MG63 (cell line): ENCODE measurements around the gene TUBA3E. TPM values are rescaled to one million over a fixed set of nuclear protein-coding genes. Genes with fewer than 3 reads are reported as not detected.
"Not testable (repeated sequence)": the region's sequence is repeated elsewhere in the genome, so short reads cannot be mapped to it uniquely, and the experiment has no call there.

Source experiments
- DNase-seq: peaks from one replicate; pipeline ENCODE4 v3.0.0-alpha.2; 2020
- H3K27me3 ChIP-seq: fragments of 250-450 bp; sonication (Bioruptor Pico); 2 replicates; pipeline ENCODE4 v1.5.1; 2020; ENCODE audit warnings: mild to moderate bottlenecking, moderate library complexity
- H3K36me3 ChIP-seq: fragments of 250-450 bp; sonication (Bioruptor Pico); 2 replicates; pipeline ENCODE4 v1.5.1; 2020; ENCODE audit warnings: mild to moderate bottlenecking, moderate library complexity
- H3K4me3 ChIP-seq: fragments of 250-450 bp; sonication (Bioruptor Pico); 2 replicates; pipeline ENCODE4 v1.5.1; 2020; ENCODE audit warnings: mild to moderate bottlenecking, moderate library complexity
- H3K9me3 ChIP-seq: fragments of 250-450 bp; sonication (Bioruptor Pico); 2 replicates; pipeline ENCODE4 v1.5.1; 2020; ENCODE audit warnings: mild to moderate bottlenecking, moderate library complexity
- total RNA-seq: library from RNA; depleted of rRNA; stranded (reverse); fragments of >200 nt; shearing (Covaris generic); gene quantifications from 2 replicates; pipeline ENCODE4 v1.2.3, GENCODE V29; 2014; ENCODE audit warnings: low replicate concordance

Gene TUBA3E
- total RNA-seq, 1 experiment from 2014 or later: not detected

DNA sequence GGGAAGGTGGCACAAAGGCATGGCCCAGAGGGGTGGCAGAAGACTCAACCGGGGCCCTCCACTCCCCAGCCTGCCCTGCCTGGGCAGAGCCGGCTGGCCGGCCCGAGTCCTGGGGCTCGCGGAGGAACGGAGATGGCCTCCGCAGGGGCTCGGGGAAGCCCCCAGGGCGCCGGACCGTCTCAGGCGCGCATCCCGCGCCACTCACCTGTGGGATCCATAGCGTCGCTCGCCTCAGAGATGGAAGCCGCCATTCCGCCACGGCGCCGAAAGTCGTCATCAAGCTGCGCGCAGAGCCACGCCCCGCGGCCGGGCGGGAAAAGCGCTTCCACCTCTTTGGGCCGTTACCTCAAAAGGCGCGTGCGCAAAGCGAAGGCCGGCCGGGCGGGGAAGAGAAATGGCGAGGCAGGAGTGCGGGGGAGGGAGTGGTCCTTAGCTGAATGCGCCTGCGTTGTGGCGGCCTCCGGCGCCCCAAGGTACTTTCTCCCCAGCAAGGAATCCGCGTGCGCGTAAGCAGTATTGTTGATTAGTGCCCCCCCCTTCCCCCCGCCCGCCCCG is 16.8 kb downstream of the TUBA3E start, which contains the start of gene SMPD4:
Gene SMPD4, minus strand, starts transcription at position 278 of the 555 bp plus-strand sequence. CDS start 5,010 bp downstream, outside the sequence.
- H3K36me3 ChIP-seq: peaks cover 22% of the 10 kb centered on the region
- peak; percentile 95 for DNase-seq
- H3K4me3 ChIP-seq: peak within 1 kb of the TSS; percentile 70
- H3K27me3 ChIP-seq: no peaks in the 10 kb centered on the region
- H3K9me3 ChIP-seq: no peaks in the 10 kb centered on the region

DNA sequence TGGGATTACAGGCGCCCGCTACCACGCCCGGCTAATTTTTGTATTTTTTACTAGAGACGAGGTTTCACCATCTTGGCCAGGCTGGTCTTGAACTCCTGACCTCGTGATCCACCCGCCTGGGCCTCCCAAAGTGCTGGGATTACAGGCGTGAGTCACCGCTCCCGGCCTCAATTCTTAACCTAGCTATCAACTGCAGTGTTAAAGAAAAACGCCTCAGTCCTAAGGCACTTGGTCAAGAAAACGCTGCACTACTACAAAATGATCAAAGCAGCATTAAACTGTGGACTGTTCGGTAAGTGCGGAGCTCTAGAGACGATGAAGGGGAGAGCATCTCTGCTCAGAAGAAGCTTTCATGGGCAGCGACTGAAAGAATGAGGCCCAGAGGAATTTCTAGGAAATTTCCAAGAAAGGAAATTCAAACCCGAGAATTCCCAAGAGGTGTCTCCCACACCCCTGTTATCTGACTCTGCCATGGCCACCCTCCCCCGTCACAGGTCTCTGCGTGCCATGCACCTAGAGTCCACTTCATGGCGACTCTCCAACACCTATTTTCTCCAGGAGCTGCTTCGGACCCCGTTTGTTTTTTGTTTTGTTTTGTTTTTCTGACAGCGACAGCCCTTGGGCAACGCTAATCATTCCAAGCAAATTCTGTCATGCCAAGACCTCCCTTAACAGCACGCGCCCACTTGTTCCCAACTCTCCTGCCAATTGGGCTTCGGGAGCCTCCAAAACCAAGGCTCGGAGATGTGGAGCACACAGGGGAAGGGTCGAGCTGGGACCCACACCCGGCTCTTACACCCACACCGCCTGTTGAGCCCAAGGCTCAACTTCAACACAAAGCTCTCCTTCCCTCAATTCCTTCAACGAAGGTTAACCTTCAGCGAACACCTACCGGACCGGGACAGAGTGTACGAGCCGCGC is 17.6 kb downstream of the TUBA3E start:
- H3K9me3 ChIP-seq, H3K27me3 ChIP-seq: not testable (repeated sequence)
- DNase-seq: peak; percentile 44

DNA sequence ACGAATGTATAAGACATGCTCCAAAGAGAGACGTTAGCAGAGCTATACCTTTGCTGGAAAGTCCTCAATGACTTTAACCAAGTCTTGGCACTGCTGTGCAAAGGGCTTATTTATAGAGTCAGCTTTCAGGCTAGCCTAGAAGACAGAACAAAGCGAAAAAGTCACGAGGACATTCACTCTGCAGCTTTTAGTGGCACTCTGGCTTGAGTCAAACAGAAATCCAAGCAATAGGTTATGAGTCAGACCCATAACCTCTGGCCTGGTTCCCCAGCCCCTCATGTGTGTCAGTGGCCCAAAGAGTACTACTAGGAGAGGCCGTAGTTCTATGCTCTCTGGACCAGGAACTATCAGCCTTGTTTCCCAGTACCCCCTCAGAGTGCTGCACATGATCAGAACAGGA is 23.4 kb downstream of the TUBA3E start:
- H3K36me3 ChIP-seq: peaks cover 16% of the 10 kb centered on the region
- not testable (repeated sequence) for DNase-seq, H3K9me3 ChIP-seq

More for the DNA sequence above, 17.6 kb downstream of the TUBA3E start:
- Histone ChIP-seq H3K4me3 (peak overlapping the region; percentile 70), H3K36me3 (peaks cover 22% of the 10 kb centered on the region)

DNA sequence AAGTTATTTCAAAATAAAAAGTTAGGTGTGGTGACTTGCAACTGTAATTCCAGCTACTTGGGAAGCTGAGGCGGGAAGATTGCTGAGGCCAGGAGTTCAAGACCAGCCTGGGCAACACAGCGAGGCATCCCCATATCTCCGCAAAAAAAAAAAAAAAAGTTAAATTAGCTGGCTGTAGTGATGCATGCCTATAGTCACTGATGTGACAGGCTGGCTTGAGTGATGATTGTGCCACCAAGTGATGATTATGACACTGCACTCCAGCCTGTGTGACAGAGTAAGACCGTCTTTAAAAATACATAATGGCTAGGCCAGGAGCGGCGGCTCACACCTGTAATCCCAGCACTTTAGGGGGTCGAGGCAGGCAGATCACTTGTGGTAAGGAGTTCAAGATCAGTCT is 28.3 kb downstream of the TUBA3E start:
- Histone ChIP-seq H3K36me3 (peaks cover 15% of the 10 kb centered on the region), H3K4me3 (no peak overlapping the region), H3K9me3 (no peaks in the 10 kb centered on the region), H3K27me3 (no peaks in the 10 kb centered on the region)
- no peak for DNase-seq

More for the DNA sequence above, 23.4 kb downstream of the TUBA3E start:
- not testable (repeated sequence) for H3K4me3 ChIP-seq, H3K27me3 ChIP-seq

DNA sequence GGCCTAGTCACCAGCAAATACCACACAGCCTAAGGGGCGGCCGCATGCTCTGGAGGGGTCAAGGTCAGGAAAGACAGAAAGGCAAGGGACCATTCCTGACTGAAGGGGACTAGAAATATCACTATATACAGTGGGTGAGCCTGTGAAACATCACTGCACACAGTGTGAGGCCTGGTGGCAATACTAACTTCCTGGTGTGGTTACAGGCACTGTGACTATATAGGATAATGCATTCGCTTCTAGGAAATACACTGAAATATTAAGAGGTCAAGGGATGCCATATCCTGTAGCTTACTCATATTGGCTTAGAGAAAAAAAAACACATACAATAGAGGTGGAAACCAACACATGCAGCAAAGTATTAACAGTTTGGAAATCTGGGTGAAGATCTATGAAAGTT is 29.1 kb downstream of the TUBA3E start:
- peaks cover 13% of the 10 kb centered on the region for H3K36me3 ChIP-seq
- not testable (repeated sequence) for H3K4me3 ChIP-seq, H3K27me3 ChIP-seq, DNase-seq, H3K9me3 ChIP-seq

DNA sequence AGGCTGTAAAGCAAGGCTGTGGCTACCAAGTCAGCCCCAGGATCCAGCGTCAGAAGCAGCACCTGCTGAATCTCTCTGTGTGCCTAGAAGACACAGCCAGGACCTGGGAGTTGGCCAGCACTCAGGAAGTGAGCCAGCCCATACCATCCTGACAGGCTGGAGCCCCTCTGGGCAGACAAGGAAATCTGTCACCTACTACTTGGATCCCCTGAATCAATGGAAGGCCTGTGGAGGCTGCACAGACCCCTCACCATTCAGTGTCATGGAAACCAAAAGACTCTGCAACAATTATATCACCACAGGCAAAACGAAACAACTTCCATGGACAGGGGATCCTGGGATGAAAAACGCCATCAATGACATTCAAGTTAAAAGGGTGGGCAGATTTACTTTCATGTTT is 31.6 kb downstream of the TUBA3E start:
- not testable (repeated sequence) for H3K4me3 ChIP-seq, H3K9me3 ChIP-seq, H3K27me3 ChIP-seq, DNase-seq
- H3K36me3 ChIP-seq: peaks cover 14% of the 10 kb centered on the region

DNA sequence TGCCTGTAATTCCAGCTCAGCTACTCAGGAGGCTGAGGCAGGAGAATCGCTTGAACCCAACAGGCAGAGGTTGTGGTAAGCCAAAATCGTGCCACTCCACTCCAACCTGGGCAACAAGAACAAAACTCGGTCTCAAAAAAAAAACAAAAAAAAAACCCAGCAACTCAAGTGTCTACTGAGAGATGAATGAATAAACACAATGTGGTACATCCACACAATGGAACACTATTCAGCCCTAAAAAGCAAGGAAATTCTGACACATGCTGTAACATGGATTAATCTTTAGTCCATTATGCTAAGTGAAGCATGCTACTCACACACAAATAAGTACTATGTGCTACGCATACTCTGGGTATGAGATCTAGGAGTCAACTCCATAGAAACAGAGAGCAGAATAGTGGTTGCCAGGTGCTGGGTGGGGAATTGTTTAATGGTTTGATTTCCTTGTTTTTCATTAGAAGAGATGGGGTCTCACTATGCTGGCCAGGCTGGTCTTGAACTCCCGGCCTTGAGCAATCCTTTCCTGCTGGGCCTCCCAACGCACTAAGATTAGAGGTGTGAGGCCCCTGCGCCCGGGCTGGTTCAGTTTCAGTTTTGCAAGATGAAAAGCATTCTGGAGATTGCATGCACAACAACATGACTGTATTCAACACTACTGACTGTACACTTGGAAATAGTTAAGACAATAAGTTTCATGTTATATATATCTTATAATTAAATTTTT is 32.8 kb downstream of the TUBA3E start:
- DNase-seq: no peak
- H3K27me3 ChIP-seq: no peaks in the 10 kb centered on the region
- no peaks in the 10 kb centered on the region for H3K9me3 ChIP-seq
- H3K36me3 ChIP-seq: peaks cover 14% of the 10 kb centered on the region
- H3K4me3 ChIP-seq: no peak overlapping the region

DNA sequence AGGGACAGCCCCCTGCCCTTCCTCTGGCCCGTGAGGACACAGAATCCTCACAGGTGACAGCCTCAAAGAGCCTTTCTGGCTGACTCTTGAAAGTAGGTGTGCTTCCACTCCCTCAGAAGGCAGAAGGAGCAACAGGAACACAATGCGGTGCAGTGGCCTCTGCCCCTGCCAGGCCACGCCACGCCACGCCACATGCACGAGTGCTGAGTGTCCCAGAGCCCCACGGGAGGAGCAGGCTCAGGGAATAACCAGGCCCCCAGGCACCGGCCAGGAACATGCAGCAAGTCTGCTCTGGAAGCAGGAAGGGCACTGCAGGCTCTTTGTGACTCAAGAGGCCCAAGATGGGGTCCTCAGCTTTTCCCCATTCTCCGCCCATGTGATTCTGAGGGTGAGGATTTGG is 35.3 kb downstream of the TUBA3E start:
- DNase-seq: no peak
- Histone ChIP-seq H3K27me3 (no peaks in the 10 kb centered on the region), H3K9me3 (no peaks in the 10 kb centered on the region), H3K36me3 (peaks cover 14% of the 10 kb centered on the region), H3K4me3 (no peak overlapping the region)

DNA sequence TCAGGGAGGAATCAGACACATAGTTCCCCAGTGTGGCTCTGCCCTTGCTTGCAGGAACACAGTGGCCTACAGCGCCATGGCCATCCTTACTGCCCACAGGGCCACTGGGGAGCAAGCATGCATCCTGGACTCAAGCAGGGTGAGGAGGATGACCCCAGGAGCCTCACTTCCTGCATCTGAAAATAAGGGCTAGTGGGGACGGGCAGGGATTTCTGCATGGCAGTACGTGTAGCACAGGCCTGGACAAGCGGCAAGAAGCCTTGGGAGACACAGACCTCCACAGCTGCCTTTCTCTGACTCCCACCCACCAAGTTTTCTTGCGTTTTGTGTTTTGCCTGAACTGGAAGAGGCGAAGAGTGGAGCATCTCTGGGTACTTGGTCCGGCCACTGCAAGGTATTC is 35.8 kb downstream of the TUBA3E start:
- H3K27me3 ChIP-seq, H3K4me3 ChIP-seq, H3K9me3 ChIP-seq, DNase-seq: not testable (repeated sequence)
- peaks cover 14% of the 10 kb centered on the region for H3K36me3 ChIP-seq

DNA sequence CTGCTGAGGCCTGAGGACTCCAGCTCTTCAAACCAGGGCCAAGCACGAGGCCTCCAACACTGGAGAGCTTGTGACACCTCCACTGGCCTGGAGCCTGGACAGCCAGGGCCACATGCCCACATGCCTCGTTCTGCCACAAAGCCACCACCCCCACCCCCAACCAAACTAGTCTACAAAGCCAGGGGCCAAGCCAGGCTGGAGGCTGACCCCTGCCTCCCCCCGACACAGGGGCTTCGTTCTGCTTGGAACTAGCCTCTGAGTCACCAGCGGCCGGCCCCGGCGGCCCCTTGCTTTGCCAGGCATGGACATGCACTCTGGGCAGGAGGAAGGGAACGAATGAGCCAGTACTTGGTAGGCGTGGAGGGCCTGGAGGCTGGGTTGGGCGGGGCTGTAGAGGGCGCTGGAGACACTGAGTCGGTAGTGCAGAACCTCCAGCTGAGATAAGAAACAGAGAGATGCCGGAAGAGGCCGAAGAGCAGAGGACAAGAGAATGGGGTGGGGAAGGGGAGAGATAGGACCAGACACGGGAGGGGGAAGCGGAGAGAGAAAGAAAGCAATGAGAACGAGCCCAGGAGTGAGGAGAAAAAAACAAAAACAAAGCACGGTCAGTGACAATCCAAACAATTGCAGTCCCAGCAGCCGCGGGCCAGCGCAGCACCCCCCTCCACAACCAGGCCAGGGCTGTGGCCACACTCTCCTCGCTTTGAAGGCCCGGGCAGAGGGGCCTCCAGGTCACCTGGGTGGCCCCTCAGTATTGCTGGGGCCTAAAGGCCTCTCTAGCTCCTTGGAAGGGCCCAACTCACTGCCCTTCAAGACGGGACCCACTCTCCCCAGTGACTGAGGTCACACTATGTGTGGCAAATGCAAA is 37.2 kb downstream of the TUBA3E start:
- DNase-seq, H3K27me3 ChIP-seq: not testable (repeated sequence)
- peaks cover 13% of the 10 kb centered on the region for H3K36me3 ChIP-seq

DNA sequence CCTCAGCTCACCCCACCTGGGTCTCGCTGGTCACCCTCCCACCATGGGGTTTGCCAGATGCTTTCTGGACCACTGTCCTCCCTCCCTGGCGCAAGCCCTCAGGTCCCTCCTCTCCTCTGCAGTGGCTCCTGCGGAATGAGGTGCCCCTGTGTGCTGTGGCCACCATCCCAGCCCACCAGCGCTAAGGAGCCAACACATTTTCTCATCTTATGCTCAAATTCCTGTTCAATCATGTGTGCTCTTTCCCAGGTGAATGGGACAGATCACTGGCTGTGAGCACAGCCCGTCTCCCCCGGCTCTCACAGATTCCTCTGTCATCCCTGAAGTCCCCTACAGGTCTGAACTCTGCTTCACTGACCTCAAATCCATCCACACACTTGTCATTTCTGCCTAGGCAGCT is 38.1 kb downstream of the TUBA3E start:
- DNase-seq: no peak
- no peaks in the 10 kb centered on the region for H3K9me3 ChIP-seq

More for the DNA sequence above, 37.2 kb downstream of the TUBA3E start:
- H3K9me3 ChIP-seq, H3K4me3 ChIP-seq: not testable (repeated sequence)

DNA sequence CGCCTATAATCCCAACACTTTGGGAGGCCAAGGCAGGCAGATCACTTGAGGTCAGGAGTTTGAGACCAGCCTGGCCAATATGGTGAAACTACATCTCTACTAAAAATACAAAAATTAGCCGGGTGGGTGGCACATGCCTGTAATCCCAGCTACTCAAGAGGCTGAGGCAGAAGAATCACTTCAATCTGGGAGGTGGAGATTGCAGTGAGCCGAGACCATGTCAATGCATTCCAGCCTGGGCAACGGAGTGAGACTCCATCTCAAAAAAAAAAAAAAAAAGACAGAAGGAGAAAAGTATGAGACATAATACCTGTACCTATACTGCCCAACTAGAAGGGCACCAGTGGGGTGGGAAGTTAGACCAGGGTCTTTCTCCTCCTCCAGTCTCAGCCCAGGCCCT is 38.9 kb downstream of the TUBA3E start:
- H3K36me3 ChIP-seq, H3K27me3 ChIP-seq, H3K9me3 ChIP-seq, H3K4me3 ChIP-seq, DNase-seq: not testable (repeated sequence)

More for the DNA sequence above, 38.1 kb downstream of the TUBA3E start:
- H3K36me3 ChIP-seq: peaks cover 8% of the 10 kb centered on the region
- no peaks in the 10 kb centered on the region for H3K27me3 ChIP-seq
- H3K4me3 ChIP-seq: no peak overlapping the region

DNA sequence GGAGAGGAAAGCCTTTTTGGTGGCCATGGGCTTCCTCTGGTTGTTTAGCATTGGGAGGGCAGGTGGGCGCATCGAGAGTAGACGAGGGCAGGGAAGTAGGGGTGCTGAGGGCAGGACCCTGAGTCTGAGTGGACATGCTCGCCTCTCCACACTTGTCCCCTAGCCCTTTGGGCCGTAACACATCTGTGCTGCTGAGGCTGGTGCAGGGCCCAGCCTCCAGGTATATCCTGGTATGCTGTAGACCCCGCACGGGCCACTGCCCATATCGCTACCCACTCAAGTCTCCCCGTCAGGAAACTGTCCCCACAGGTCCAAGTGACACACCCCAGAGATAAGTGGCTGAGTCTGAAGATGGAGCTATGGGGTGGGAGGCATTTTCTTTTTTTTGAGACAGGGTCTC is 39.6 kb downstream of the TUBA3E start:
- H3K36me3 ChIP-seq: peaks cover 2% of the 10 kb centered on the region; the same call in 1 of the 2 replicates
- no peaks in the 10 kb centered on the region for H3K9me3 ChIP-seq
- DNase-seq: no peak
- H3K27me3 ChIP-seq: no peaks in the 10 kb centered on the region
- no peak overlapping the region for H3K4me3 ChIP-seq

DNA sequence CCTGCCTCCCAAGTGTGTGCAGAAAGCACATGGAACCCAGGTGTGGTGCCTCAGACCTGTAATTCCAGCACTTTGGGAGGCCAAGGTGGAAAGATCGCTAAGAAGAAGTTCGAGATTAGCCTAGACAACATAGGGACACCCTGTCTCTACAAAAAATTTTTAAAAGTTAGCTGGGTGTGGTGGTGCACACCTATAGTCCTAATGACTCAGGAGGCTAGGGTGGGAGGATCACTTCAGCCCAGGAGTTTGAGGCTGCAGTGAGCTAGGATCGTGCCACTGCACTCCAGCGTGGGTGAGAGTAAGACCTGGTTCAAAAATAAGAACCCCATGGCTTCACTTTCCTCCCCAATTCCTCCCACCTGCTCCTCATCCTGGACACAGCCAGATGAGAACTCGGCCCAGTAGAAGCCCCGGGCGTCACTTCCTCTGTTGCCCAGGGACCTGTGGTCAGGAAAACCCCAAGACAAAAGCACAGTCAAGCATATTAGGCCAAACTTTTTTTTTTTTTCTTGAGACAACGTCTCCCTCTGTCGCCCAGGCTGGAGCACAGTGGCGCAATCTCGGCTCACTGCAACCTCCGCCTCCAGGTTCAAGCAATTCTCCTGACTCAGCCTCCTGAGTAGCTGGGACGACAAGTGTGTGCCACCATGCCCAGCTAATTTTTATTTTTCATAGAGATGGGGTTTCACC is 40.3 kb downstream of the TUBA3E start:
- H3K9me3 ChIP-seq, DNase-seq, H3K4me3 ChIP-seq, H3K36me3 ChIP-seq, H3K27me3 ChIP-seq: not testable (repeated sequence)

DNA sequence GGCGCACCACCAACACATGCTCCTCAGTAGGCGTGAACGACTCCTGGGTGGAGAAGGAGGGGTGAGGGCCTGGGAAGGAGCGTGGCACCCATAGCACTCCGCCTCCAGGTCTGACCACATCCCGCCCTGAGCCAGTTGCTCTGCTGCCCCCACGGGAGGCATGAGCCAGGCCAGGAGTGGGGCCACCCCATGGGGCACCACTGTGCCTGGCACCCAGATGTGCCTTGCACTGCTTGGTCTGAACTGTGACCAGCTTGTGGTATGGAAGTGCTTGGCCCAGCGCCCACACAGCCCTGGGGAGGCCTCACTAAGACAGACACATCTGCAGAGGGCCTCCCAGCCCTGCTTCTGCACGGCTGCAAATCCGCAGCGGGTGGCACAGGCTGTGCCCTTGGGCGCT is 40.9 kb downstream of the TUBA3E start:
- H3K4me3 ChIP-seq, DNase-seq, H3K36me3 ChIP-seq, H3K9me3 ChIP-seq, H3K27me3 ChIP-seq: not testable (repeated sequence)

DNA sequence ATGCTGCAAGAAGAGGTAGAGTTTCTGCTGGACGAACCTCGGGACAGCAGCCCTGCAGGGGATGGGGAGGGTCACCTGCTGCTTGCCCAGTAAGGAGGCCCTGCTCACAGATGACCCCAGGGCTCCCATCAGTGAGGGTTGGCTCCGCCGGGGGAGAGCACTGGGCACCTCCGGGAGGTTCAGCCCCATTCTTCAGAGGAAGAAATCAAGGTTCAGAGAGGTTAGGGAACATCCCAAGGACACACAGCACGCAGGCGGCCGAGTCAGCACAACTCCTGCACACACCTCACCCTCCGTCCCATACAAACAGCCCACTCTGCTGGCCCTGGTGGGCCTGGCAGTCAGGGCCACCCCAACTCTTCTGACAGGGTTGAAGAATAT is 41.6 kb downstream of the TUBA3E start:
- Histone ChIP-seq H3K4me3 (no peak overlapping the region), H3K9me3 (no peaks in the 10 kb centered on the region), H3K36me3 (0 out of 2 replicates have a peak, but pooled peaks cover 2% of the 10 kb centered on the region), H3K27me3 (no peaks in the 10 kb centered on the region)
- no peak for DNase-seq
